AG04450 (cell line): ENCODE measurements around the gene DROSHA. TPM values are rescaled to one million over a fixed set of nuclear protein-coding genes. Genes with fewer than 3 reads are reported as not detected.

ENCODE experiments used
- CTCF ChIA-PET: fragments of 300-600, 350-600 bp; formaldehyde crosslinking; extraction: SDS; loops from one replicate; lab custom pipeline; 2022; ENCODE audit warnings: antibody characterized with exemption, inconsistent platforms; lab: Charles Lee
- POLR2A ChIA-PET: fragments of 350-600 bp; formaldehyde crosslinking; extraction: SDS; loops from one replicate; lab custom pipeline; 2021; ENCODE audit warnings: antibody characterized with exemption, inconsistent platforms; lab: Yijun Ruan, JAX
- DNase-seq: peaks from one replicate; pipeline ENCODE4 v3.0.0-alpha.2; 2011; ENCODE audit warnings: low read depth, low spot score
- H3K27ac ChIP-seq: one replicate; pipeline ENCODE4 v1.5.1; 2012; ENCODE audit warnings: low read depth, low read length, control low read depth
- H3K27me3 ChIP-seq: one replicate; pipeline ENCODE4 v1.6.0; 2012; ENCODE audit warnings: low read length; ENCODE audit not compliant: control insufficient read depth, insufficient read depth
- H3K4me3 ChIP-seq: 2 replicates; pipeline ENCODE4 v1.5.1; 2011; ENCODE audit warnings: mild to moderate bottlenecking, low read depth, low read length, control low read depth
- H3K9me3 ChIP-seq: 2 replicates; pipeline ENCODE4 v1.5.1; 2012; ENCODE audit warnings: low read length; ENCODE audit not compliant: control insufficient read depth, insufficient read depth
- polyA plus RNA-seq: library from polyadenylated mRNA; depleted of rRNA; stranded (reverse); fragments of >200 nt; gene quantifications from 2 replicates; pipeline ENCODE4 v1.2.3, GENCODE V29; 2011
- TF ChIP-seq, protein P1 (sequence below): IDR thresholded peaks from 2 replicates; pipeline ENCODE4 v1.5.1; 2011; ENCODE audit warnings: low read depth, low read length, control low read depth, inconsistent platforms

DROSHA gene
- polyA plus RNA-seq, 1 experiment = 65.0 TPM

DNA sequence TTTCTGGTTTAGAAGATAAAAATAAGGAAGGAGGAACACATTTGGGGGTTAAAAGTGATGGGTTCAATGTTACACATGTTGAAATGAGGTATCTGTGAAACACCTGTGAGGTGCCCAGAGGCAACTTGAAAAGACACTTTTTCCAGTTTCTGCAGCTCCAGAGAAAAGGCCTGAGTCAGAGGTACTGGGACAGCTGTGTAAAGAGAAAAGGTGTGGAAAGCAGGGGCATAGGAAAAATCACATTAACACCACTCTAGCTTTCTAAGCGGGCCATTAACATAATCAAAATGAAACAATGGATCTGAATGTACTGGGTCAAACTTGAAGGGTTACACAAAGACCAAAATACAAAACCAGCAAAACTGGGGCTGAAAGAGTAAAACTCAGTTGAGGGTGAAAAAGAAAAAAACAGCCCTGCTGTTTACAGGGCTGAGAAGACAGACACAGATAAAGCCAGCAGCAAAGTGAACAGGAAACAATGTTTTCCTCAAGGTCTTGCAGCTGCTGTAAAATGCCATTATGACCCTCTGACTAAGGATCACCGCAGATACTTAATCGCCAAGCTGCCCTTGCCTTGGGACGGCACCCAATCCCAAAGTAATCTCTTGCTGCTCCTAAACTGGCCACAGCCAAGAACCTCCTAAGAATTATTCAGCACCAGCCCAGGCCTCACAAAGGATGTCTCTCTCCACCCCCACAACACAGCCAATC is 104.7 kb downstream of the DROSHA start:
- CTCF ChIA-PET = no interaction called here

DNA sequence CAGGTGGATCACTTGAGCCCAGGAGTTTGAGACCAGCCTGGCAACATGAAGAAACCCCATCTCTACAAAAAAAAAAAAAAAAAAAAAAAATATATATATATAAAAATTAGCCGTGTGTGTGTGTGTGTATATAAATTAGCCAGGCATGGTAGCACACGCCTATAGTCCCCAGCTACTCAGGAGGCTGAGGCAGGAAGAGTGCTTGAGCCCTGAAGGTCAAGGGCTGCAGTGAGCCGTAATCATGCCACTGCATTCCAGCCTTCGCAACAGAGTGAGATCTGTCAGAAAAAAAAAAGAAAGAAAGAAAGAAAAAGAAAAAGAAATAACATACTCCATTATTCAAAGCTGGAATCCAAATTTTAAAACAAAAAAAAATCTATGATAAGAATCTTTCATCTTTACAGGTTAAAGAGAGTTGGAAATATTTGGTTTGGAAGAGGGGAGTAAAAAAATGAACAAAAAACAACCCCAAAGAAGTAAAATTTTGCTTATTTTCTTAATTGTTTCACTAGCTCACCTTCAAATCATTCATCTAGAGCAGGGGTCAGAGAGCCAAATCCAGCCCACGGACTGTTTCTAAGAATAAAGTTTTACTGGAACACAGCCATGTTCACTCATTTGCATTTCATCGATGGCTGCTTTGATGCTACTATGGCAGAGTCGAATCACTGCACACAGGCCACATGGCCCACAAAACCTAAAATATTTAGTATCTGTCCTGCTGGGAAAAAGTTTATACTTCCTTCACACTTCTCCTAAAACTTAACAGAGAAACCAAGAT is 109.9 kb downstream of the DROSHA start:
- Histone ChIP-seq H3K9me3 (no peaks in the 10 kb centered on the region), H3K4me3 (no peak overlapping the region), H3K27ac (no peak overlapping the region), H3K27me3 (no peaks in the 10 kb centered on the region)
- ChIA-PET CTCF (interaction anchor here (1.6 kb wide), 1 partner anchor 190 kb away, joined by 3 read pairs; no protein-coding TSS in a partner anchor), POLR2A (no interaction called here)
- DNase-seq = no peak
- TF ChIP-seq, protein P1, sequence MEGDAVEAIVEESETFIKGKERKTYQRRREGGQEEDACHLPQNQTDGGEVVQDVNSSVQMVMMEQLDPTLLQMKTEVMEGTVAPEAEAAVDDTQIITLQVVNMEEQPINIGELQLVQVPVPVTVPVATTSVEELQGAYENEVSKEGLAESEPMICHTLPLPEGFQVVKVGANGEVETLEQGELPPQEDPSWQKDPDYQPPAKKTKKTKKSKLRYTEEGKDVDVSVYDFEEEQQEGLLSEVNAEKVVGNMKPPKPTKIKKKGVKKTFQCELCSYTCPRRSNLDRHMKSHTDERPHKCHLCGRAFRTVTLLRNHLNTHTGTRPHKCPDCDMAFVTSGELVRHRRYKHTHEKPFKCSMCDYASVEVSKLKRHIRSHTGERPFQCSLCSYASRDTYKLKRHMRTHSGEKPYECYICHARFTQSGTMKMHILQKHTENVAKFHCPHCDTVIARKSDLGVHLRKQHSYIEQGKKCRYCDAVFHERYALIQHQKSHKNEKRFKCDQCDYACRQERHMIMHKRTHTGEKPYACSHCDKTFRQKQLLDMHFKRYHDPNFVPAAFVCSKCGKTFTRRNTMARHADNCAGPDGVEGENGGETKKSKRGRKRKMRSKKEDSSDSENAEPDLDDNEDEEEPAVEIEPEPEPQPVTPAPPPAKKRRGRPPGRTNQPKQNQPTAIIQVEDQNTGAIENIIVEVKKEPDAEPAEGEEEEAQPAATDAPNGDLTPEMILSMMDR = no peak

More for the DNA sequence above, 104.7 kb downstream of the DROSHA start:
- DNase-seq = no peak
- no peak overlapping the region for H3K27ac ChIP-seq
- no peak overlapping the region for H3K4me3 ChIP-seq
- POLR2A ChIA-PET = no interaction called here
- TF ChIP-seq, protein P1 = no peak
- H3K27me3 ChIP-seq = no peaks in the 10 kb centered on the region
- H3K9me3 ChIP-seq = no peaks in the 10 kb centered on the region

DNA sequence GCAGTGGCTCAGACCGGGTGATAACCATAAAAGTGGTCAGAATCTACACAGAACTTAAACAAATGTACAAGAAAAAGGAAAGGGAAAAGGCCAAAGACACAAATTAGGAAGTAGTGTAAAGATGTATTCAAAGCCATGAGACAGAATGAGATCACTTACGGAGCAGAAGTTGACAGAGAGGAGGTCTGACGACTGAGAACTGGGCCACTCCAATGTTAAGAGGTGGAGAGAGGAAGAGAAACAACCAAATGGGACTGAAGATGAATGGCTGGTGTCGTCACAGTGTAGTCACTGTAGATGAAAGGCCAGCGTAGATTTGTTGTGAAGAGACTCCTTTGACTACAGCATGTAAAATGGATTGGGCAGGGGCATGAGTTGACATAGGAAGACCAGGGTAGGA is 114.4 kb downstream of the DROSHA start:
- no peak for DNase-seq
- POLR2A ChIA-PET = no interaction called here

DNA sequence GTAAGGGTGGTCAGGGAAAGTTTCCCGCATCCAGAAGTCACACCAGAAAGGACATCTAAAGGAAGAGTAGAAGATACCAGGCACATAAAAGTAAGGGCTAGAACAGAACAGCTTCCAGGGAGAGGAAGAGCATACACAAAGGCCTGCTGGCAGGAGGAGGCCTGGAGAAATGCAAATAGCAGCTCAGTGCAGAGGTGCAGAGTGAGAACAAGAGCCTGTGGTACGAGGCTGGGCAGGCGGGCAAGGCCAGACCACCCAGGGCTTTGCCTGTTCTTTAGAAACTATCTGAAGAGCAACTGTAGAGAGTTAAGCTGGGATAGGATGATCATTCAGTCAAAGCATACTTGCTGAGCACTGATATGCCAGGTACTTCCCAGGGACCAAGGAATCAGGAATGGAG is 115.3 kb downstream of the DROSHA start:
- ChIA-PET POLR2A (no interaction called here), CTCF (interaction anchor here (1.1 kb wide), 1 partner anchor 184 kb away, joined by 3 read pairs; no protein-coding TSS in a partner anchor)
- TF ChIP-seq, protein P1 = no peak
- Histone ChIP-seq H3K27me3 (no peaks in the 10 kb centered on the region), H3K4me3 (no peak overlapping the region), H3K27ac (no peak overlapping the region), H3K9me3 (no peaks in the 10 kb centered on the region)
- no peak for DNase-seq

More for the DNA sequence above, 114.4 kb downstream of the DROSHA start:
- H3K27ac ChIP-seq = no peak overlapping the region
- TF ChIP-seq, protein P1 = no peak
- no peaks in the 10 kb centered on the region for H3K9me3 ChIP-seq
- H3K4me3 ChIP-seq = no peak overlapping the region
- no peaks in the 10 kb centered on the region for H3K27me3 ChIP-seq
- CTCF ChIA-PET = no interaction called here

DNA sequence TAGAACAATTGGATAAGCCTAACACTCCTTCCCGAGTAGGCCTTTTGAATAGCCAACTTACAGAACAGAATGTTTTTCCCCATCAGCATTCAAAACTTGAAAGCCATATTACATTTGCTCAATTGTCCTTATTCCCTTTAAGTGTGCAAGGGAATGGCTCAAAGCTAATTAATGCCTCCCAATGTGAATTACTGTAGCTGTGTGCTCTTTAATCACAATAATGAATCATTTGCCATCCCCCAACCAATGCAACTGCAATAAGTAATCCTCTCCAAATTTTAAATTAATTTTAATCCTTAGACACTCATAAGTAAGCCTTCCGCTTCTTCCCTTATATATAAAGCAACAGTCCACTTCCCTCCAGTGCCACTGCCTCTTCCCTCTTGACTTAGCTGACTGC is 115.9 kb downstream of the DROSHA start:
- H3K4me3 ChIP-seq = no peak overlapping the region
- TF ChIP-seq, protein P1 = no peak
- H3K27ac ChIP-seq = no peak overlapping the region
- POLR2A ChIA-PET = no interaction called here
- H3K9me3 ChIP-seq = no peaks in the 10 kb centered on the region
- CTCF ChIA-PET = interaction anchor here (1.1 kb wide), 1 partner anchor 184 kb away, joined by 3 read pairs; no protein-coding TSS in a partner anchor
- H3K27me3 ChIP-seq = no peaks in the 10 kb centered on the region
- DNase-seq = no peak
